CD4-positive, alpha-beta T cell treated with Interleukin-6 at 100 ng/mL for 8 hours (primary cell): ENCODE measurements around the gene RAPGEF1.
"Not testable (repeated sequence)": the region's sequence is repeated elsewhere in the genome, so short reads cannot be mapped to it uniquely, and the experiment has no call there.

Experiments used
- DNase-seq: peaks from one replicate; pipeline ENCODE4 v3.0.0-alpha.2; 2020; ENCODE audit warnings: mixed read lengths, low spot score

RAPGEF1 gene

DNA sequence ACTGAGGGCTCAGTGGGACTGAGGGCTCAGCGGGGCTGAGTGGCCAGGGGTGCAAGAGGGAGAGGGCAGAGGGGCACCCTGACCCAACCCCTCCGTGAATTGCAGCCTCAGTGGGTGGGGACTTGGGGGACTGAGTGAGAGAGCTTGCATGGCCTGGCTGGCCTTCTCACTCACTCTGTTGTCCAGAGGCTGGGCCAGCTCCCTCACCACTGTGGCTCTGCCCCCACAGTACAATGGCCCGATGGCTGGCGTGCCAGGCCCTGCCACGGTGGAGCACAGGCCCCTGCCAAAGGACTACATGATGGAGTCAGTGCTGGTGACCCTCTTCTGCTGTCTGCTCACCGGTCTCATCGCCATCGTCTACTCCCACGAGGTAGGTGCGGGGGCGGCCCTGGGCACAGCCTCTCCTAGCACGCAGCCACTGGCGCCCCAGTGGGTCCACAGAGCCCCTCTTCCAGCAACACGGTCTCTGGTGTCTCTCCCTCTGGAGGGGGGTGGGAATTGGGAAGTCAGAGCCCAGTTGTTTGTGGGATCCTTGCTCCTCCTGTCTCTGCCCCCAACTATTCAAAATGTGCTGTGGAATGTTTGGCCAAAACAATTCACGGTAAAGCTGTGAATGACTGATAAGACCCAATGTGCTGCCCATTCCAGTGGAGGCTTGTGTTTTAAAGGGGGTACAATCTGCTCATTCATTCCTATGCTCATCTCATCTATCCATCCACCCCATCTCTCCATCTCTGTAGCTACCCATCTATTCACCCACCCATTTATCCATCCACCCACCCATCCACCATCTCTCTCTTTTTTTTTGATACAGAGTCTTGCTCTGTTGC lies 183.8 kb downstream of the RAPGEF1 start:
- no peak for DNase-seq

- DNase-seq: no peak
Observed at GRCh38 chr9:131554843-131555351, 185.0 kb downstream of the RAPGEF1 start.

DNA sequence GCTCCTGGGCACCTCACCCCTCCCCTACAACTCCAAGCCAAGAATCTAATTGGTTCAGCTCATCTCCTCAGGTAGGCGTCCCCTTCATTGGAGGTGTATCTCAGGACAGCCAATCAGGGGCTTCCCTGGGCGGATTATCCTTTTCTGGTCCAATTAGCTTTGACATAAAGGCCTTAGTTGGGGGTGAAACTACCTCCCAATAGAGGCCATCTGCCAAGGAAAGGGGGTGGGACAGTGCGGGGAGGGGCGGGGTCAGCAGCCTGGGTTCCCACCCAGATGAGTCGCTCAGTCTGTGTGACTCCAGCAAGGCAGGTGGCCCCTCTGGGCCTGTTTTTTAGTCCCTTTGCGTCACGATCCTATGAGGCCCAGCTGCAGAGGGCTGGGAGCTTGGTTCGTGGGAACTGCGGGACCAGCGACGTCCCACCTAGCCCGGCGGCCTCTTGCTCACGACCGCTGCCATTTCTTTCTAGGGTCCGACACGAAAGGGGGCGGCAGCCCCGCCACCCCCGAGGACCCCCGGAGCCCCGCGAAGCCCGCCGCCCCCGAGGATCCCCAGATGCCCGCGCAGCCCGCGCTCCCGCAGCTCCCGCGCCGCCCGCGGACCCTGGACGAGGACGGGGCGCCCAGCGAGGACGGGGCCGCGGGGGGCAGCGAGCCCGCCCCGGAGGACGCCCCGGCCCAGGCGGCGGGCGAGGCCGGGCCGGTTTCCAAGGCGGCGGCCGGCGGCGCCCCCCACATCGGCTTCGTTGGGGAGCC lies 185.6 kb downstream of the RAPGEF1 start:
- DNase-seq: no peak

GRCh38 chr9:131552030-131552429 lies 187.8 kb downstream of the RAPGEF1 start:
- DNase-seq: no peak

DNA sequence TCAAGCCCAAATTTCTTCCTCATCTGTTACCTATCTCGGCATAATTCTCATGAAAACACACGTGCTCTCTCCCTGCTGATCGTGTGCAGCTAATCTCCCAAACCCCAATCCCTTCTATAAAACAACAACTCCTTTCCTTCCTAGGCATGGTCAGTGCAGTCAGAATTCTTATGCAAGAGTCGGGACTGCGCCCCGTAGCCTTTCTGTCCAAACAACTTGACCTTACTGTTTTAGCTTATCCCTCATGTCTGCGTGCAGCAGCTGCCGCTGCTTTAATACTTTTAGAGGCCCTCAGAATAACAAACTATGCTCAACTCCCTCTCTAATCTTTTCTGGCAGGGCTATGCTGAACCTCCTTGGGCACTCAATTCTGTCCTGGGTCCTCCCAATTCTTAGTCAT lies 189.4 kb downstream of the RAPGEF1 start:
- DNase-seq: not testable (repeated sequence)

GRCh38 chr9:131549186-131549585 lies 190.7 kb downstream of the RAPGEF1 start:
- not testable (repeated sequence) for DNase-seq

GRCh38 chr9:131546336-131547084 lies 193.4 kb downstream of the RAPGEF1 start:
- no peak for DNase-seq

- DNase-seq: no peak
Observed at GRCh38 chr9:131545786-131546335, 194.0 kb downstream of the RAPGEF1 start.

GRCh38 chr9:131545003-131545785 lies 194.7 kb downstream of the RAPGEF1 start, which contains the start of gene PRRT1B:
TSS of gene PRRT1B (plus strand) at chr9:131545523. CDS start at chr9:131545616, 93 bp downstream.
- DNase-seq: no peak

DNA sequence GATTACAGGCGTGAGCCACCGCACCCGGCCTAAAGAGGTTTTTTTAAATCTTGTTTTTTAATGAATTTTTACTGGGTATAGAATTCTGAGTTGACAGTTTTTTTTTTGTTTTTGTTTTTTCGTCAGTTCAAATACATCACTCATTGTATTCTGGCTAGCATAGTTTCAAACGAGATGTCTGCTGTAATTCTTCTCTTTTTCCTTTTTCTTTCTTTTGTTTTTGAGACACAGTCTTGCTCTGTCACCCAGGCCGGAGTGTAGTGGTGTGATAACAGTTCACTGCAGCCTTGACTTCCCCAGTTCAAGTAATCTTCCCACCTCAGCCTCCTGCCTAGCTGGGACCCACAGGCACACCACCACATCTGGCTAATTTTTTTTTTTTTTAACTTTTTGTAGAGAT lies 196.7 kb downstream of the RAPGEF1 start:
- DNase-seq: no peak

DNA sequence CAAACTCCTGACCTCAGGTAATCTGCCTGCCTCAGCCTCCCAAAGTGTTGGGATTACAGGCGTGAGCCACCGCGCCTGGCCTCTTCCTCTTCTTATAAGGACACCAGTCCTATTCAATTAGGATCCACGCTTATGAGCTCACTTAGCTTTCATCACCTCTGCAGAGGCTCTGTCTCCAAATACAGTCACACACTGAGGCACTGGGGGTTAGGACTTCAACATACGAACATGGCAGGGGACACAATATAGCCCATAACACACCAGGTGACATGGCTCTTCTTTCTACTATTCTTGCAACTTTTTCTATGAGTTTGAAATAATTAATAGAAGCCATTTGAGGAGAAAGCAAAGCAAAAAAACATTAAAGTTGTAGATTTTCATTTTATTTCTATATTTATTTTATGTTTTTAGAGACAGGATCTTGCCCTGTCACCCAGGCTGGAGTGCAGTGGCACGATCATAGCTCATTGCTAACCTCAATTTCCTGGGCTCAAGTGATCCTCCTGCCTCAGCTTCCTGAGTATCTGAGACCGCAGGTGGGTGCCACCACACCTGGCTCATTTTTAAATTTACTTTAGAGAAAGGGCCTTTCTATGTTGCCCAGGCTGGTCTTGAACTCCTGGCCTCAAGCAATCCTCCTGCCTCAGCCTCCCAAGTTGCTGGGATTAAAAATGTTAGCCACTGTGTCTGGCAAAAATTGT lies 200.5 kb downstream of the RAPGEF1 start:
- DNase-seq: peak; percentile 58

DNA sequence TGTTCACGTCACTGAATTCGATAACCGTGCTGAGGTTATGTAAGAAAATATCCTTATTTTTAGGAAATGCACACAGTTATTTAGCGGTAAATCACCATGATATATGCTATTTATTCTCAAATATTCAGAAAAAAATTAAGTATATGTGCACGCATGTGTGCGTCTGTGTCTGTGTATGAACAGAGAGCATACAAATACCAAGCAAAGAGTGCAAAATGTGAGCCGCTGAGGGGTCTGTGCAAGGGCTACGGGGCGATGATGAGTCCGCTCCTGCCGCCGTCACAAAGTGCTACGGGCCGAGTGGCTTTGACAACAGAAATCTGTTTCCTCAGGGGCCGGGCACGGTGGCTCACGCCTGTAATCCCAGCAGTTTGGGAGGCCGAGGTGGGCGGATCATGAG lies 201.9 kb downstream of the RAPGEF1 start:
- DNase-seq: no peak

GRCh38 chr9:131534721-131535237 lies 205.1 kb downstream of the RAPGEF1 start:
- peak; percentile 38 for DNase-seq

DNA sequence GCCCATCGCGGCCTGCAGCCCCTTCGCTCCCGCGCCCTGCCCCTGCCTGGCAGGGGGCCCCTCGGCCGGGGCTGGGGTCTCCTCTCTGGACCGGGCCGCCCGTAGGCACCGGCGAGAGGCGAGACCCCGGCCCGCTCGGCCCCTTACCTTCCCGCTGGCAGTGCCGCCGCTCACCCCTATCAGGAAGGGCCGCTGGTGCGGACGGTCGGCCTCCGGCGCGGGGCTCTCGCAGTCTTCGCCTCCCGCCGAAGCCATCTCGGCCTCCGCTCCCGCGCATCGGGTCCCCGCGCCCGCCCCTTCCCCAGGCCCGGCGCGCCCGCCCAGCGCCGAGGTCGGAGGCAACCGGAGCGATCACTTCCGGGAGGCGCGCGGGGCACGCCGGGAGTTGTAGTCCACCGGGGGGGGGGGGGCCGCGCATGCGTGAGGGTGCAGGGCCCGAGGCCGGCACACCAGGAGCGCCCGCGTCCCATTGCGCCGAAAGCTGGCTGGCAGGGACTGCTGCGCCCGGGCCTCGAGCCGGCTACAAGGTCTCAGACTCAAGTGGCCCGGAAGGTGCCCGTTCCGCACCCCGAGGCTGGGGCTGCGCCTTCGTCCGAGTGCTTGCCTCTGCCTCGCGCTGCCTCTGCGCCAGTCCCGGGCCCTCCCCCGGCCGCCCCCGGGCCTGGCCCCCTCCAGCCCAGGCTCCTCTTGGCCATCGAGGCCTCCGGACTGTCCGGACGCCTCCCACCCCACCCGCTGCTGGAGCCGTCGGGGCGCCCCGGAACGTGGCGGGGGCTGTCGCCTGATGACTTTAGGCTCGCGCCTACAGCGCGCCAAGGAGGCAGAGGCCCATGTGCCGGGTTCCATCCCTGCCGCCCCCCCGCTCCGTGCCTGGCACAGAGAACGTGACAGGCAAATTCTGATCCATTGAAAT lies 208.7 kb downstream of the RAPGEF1 start, which contains the start of gene UCK1:
Gene UCK1, minus strand, starts transcription at position 344 of the 913 bp plus-strand sequence. Its CDS starts 89 bp downstream, at position 255.
- peak; percentile 86 for DNase-seq

- DNase-seq: no peak
Observed at GRCh38 chr9:131530546-131530919, 209.3 kb downstream of the RAPGEF1 start.

GRCh38 chr9:131529597-131530545 lies 210.0 kb downstream of the RAPGEF1 start:
- DNase-seq: no peak

GRCh38 chr9:131528886-131529505 lies 210.9 kb downstream of the RAPGEF1 start:
- DNase-seq: no peak
